HPDE6-E6E7 (cell line): ENCODE data around the gene OR5AU1.
A peak's percentile ranks its signal among the peaks of the same experiment; 100 is the strongest.
"Not testable (repeated sequence)": the region's sequence is repeated elsewhere in the genome, so short reads cannot be mapped to it uniquely, and the experiment has no call there.

Source experiments
- DNase-seq: peaks from one replicate; pipeline ENCODE4 v3.0.0; 2011; ENCODE audit warnings: missing footprints; ENCODE audit errors: extremely low spot score

OR5AU1 gene

DNA sequence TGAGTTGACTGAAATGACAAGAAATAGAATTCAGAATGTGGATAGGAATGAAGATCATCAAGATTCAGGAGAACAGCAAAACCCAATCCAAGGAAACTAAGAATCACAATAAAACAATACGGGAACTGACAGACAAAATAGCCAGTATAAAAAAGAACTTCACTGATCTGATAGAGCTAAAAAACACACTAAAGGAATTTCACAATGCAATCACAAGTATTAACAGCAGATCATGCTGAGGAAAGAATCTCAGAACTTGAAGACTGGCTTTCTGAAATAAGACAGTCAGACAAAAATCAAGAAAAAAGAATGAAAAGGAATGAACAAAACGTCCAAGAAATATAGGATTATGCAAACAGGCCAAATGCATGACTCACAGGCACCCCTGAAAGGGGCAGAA, 15.3 kb upstream of the OR5AU1 start:
- no peak for DNase-seq

DNA sequence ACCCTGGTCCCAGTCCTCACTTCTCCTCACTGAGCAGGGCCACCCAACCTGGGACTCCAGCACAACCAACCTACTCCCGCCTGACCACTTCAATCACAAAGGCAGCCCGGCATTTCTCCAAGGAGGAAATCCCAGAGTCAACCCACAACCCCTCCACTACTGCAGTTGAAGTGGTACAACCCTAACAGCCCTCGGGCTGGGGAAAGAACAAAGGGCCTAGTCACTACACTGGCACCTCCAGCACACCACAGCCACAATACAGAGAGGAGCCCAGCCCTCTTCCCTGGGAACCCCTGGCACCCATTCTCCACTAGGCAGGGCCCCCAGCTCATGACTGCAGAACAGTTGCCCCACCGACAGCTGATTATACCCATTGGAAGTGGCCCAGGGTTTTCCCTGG, 13.7 kb upstream of the OR5AU1 start:
- DNase-seq: no peak

DNA sequence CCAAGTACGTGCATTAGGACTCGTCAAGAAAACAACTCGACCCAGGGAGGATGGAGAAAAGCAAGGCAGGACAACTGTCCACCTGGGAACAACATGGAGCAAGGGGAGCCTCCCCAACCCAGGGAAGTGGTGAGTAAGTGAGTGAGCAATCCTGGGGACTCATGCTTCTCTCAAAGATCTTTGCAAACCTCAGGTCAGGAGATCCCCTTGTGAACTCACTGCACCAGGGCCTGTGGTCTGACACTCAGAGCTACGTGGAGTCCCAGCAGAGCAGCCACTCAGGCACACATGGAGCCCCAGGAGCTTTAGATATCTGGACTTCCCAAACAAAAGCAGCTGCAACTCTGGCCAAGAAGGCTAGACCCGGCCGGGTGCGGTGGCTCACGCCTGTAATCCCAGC, 12.2 kb upstream of the OR5AU1 start:
- no peak for DNase-seq

DNA sequence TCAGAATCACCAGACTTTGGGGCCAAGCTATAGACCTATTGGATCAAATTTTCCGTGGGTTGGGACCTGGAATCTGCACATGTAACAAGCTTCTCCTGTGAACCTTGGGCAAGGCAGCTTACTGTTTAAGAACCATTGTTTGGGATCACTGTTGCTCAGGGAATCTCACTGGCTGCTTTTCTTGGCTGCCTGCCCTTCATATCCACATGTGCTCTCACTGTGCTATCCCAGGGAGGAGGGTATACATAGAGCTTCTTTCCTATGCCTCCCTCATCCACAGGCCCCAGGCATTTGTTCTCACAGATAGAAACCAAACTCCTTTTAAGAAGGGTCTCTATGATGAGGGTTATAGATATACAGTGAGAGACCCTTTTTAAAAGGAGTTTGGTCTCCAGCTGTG, 9.8 kb upstream of the OR5AU1 start:
- not testable (repeated sequence) for DNase-seq

DNA sequence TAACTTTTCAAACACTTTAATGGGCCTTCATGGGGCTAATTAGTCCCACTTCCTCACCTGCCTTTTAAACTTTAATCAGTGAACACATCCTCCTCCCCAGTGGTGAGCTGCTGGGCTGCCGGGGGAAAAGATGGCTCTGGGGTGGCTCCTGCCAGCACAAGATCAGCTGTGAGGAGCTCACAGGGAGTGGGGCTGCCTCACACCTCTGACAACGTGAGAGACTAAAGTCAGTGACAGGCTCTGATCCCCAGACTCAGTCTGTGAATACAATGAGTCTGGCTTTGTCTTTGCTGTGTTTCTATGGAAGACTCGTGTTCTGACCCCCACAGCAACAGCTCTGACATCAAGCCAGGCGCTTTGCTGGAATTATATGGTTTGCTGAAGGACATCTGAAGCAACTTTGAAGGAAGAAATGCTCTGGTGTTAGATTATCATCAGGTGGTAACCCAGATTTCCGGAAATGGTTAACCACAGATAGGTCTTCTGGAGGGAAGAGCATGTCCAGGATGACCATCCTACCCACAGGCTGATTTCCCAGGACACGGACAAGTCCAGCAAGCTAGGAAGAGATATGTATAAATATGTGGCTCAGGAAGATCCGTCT, 9.2 kb upstream of the OR5AU1 start:
- not testable (repeated sequence) for DNase-seq

DNA sequence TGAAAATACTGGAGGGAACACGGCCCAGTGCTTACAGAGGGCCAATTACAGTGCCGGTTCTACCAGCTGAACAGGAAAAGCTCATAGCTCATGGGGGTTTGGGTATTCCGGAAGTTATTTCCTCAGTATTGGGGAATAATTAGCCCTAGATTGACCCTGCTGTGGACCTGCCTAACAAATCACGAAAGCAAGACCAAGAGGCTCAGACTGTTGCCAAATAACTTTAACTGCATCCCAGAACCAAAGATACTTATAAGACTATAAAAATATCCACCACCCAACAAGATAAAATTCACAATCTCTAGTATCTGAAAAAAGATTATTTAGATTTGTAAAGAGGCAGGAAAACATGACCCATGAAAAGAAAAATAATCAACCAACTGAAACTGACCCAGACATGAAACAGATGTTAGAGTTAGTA, 8.0 kb upstream of the OR5AU1 start:
- no peak for DNase-seq

DNA sequence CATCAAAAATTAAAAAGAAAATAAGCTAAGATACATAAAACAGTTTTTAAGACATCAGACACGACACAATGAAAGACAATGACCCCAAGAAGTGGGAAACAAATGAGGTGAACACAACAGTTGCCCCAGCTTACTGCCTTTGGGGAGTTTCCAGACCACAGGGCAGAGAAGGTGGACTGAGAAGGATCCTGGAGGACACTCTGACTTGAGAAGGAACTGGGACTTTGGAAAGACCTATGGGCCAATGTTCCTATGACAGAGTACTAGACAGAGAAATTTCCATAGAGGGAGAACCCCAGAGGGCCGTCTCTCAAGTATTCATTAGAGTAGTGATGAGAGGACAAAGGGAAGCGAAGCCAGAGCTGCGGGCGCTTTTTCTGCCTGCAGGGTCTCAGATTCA, 6.2 kb upstream of the OR5AU1 start:
- DNase-seq: no peak

DNA sequence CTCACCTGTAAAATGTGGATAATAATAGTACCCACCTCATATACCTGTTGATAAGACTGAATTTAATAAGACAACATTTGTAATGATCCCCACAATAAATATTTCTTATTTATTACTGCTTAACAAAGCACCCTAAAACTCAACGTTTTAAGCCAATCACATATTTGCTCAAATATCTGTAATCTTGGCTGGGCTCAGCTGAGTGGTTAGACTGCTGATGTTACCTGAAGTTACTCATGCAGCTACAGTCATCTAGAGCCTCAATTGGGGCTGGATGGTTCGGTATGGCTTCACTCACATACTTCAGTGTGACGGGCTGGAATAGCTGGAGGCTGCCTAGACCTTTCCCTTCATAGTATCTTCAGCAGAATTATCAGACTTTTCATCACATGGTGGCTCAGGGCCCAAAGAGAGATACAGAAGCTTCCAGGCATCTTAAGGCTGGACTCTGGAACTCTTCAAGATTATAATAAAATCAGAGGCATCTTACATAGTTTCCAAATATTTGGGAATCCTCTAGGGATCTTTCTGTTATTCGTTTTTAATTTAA, 4.3 kb upstream of the OR5AU1 start:
- no peak for DNase-seq

DNA sequence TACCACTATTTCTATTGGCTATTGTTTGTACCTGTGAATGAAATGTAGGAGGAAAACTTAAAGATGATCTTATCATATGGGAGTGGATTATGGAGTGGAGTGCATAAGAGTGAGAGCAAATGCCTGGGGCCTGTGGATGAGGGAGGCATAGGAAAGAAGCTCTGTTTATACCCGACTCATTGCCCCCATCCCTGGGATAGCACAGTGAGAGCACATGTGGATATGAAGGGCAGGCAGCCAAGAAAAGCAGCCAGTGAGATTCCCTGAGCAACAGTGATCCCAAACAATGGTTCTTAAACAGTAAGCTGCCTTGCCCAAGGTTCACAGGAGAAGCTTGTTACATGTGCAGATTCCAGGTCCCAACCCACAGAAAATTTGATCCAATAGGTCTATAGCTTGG, 2.3 kb upstream of the OR5AU1 start:
- not testable (repeated sequence) for DNase-seq

DNA sequence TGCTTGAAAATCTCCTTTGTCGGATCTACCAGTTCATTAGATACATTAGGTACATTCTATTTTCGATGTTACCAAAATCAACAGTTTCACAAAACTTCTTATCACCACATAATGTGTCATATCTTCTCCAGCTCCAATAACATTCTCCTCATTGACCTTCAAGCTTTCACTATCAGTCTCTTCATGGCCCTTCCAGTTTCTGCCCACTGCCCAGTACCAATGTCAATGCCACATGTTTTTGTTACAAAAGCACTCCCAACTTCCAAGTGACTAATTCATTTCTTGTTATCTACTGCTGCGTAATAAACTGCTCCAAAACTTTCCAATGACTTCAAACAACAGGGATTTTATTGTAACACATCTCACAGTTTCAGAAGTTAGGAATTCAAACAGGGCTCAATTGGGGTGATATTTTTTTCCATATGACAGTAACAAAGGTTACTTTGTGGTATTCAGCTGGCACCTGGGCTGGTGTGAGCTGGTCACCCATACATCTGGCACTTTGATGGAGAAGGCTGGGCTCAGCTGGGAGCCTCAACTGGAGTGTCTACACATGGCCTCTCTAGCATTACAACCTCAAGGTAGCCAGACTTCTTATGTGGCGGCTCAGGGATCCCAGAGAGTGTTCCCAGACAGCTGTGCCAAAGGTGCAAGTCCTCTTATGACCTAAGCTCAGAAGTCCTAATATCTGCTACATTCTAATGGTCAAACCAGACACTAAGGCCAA, 6.1 kb downstream of the OR5AU1 start:
- no peak for DNase-seq

DNA sequence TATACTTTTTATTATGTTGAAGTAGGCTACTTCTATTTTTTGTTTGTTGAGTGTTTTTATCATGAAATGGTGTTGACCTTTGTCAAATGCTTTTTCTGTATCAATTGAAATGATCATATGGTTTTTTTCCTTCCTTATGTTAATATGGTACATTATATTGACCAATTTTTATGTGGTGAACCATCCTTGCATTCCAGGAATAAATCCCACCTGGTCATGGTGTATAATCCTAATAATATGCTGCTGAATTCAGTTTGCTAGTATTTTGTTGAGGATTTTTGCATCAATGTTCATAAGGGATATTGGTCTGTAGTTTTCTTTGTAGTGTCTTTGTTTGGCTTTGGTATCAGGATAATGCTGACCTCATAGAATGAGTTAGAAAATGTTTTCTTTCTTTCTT, 10.4 kb downstream of the OR5AU1 start:
- no peak for DNase-seq

DNA sequence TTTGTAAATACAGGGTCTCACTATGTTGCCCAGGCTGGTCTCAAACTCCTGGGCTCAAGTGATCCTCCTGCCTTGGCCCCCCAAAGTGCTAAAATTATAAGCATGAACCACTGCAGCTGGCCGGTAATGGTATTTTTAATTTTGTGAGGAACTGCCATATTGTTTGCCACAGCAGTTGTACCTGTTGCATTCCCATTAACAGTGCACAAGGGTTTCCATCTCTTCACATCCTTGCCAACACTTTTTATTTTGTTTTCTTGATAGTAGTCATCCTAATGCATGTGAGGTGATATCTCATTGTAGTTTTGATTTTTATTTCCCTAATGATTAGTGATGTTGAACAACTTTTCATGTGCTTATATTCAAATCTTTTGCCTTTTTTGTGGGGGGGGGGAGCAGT, 13.5 kb downstream of the OR5AU1 start:
- no peak for DNase-seq

DNA sequence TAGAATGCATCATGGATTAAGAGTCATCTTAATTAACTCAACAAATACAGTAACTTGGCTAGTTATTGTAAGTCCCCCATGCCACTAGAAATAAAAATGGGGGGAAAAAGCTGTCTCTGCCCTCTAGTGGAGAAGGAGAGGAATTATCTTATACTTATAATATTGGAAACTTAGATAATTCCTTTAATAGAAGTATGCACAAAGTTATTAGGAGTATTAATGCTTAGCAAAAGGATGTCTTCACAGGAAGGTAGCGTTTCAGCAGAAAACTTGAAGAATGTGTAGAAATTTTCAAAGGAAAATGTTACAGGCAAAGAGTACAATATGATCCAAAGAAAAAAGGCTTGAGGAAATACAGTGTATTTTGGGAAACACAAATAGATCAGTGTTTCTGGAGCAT, 19.8 kb downstream of the OR5AU1 start:
- DNase-seq: peak; percentile 12

DNA sequence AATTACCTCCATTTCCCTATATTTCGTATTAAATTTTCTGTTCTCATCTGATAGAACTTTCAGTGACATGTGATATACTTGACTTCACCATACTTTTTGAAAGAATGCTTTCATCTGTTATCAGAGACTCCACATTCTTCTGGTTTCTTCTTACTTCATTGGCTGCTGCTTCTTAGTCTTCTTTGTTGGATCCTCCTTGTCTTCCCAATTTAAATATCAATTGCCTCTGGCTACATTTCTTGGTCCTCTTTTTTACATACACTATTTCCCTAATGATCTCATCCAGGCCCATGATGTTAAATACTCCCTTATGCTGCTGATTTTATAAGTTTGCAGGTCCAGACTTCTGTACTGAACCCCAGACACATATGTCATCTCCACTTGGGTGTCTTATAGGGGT, 22.0 kb downstream of the OR5AU1 start:
- DNase-seq: no peak

DNA sequence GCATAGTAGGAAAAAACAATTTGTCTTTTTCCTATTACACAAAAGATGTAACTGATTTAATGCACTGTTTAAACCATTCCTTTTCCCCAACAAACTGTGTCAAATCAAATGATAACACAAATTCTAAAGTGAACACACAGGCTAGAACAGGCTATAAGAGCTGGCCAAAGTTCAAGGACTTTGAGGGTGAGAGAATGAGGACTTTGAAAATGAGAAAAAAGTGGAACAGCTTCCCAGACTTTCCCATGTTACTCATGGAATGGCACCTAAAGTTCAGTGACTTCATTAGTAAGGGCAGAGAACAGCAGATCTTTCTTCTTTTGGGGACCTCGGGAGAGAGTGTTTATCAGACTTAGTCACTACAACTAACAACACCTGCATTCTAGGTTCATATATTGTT, 32.4 kb downstream of the OR5AU1 start:
- no peak for DNase-seq

DNA sequence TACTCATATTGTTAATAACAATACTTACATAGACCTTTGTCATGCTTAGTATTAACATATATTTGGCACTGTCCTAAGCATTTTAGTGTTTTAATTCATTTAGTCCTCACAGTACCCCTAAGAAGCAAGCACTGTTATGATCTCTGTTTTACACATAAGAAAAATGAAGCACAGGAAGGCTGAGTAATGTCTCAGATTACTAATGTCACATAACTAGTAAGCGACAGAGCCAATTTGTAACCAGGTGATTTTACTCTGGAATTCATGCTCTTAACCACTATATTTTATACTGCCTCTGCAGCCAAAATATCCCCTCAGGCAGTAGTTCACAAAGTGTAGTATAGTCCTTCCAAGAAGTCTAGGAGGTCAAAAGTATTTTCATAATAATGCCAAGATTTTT, 34.7 kb downstream of the OR5AU1 start:
- DNase-seq: no peak

DNA sequence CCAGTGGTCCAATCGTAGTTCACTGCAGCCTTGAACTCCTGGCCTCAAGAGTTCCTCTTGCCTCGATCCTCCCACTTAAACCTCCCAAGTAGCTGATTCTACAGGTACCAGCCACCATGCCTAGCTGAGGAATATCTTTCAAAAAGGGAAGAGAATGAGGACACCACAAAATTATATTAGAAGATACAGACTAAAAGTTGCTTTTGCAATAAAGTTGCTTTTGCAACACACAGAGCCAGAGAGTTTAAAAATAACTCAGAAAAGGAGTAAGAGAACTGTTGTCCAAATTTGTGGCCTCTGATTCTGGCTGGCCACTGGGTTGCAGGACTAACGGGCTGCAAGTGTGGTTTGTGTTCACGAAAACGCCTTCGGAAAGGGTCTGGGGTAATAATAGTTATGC, 35.2 kb downstream of the OR5AU1 start:
- DNase-seq: no peak

DNA sequence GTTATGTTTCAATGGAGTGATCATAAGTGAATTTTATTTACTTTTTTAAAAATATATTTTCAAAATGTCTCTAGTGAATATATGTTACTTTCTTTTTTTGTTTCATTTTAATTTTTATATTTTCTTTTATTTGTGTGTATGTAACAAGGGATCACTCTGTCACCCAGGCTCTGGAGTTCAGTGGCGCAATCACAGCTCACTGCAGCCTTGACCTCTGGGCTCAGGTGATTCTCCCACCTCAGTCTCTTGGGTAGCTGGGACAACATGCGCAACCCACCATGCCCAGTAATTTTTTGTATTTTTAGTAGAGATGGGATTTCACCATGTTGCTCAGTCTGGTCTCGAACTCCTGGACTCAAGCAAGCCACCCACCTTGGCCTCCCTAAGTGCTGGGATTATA, 36.9 kb downstream of the OR5AU1 start:
- DNase-seq: no peak

DNA sequence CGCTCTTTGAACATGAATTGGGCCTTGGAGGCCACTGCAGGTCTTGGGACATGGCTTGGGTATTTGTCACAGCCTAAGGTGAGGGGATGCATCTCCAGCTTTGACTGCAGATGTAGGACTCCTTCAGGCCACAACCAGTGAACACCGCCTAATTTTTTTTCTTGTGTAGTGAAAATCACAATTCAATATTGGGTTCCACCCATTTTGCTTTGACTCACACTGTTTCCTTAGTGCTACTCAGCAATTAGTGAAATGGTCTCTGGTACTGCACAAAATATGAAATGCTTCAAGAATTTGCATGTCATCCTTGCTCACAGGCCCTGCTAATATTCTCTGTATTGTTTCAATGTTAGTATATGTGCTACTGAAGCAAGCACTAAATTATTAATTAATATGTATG, 42.5 kb downstream of the OR5AU1 start:
- DNase-seq: no peak

DNA sequence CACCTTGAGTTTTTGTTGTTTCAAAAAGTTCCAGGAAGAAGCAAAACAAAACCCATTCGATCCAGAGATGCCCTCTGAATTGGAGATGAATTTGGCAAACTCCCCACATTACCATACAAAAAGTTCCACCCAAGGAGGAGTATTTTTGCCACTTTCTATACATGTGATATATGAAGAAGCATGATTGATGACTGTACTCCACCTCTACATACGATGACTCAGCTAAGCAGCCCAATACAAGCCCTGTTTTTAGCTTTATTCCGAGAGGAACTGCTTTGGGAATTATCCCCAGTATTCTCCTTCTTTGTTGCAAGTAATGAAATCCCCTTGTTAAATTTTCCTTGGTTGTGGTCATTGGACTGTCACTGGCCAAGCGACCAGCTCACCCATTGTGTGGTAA, 43.6 kb downstream of the OR5AU1 start:
- DNase-seq: no peak

DNA sequence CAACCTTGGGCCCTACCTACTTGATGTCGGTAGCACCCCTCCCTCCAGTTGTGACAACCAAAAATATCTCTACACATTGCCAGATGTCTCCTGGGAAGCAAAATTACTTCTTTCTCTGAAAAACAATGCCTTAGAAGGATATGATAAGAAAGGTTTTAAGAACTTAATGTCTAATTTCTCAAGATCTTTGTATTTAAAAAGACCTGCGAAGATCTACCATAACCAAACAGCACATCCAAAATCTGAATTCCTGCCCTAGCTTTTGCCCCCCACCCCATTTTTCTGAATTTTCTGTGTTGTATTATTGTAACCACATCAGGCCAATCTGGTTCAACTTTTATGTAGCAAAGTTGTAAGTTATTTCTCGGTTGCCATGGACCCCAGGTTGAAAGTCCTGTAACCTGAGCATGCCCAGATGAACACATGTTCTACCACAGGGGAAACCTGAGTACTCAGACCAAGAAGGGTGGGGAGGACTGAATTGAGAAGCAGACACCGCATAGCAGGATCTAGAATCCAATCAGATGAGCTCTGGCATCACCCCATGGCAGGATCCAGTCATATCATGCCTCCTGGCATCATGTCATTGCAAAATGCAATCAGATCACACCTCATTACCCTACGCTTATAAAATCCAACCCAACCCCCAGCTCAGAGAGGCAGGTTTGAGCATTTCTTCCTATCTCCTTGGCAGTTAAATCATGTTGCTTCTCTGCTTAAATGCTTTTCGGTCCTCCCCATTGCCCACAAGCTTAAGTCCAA, 46.3 kb downstream of the OR5AU1 start:
- DNase-seq: no peak

DNA sequence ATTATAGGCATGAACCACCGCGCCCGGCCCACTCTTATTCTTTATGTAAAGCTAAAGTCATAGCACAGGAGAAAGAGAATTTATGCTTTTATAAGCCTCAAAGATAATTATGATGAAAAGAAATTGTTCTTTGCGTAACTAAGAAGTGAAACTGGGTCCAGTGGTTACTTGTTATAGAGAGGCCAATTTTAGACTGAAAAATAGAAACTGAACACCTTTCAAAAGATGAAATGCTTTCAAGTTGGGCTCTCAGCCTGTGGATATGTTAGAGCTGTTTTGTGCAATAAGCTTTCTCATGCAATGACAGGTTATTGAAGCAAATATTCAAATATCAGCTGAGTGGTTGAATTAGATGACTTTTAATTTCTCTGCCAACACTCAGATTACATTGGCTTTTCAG, 47.1 kb downstream of the OR5AU1 start:
- DNase-seq: no peak

DNA sequence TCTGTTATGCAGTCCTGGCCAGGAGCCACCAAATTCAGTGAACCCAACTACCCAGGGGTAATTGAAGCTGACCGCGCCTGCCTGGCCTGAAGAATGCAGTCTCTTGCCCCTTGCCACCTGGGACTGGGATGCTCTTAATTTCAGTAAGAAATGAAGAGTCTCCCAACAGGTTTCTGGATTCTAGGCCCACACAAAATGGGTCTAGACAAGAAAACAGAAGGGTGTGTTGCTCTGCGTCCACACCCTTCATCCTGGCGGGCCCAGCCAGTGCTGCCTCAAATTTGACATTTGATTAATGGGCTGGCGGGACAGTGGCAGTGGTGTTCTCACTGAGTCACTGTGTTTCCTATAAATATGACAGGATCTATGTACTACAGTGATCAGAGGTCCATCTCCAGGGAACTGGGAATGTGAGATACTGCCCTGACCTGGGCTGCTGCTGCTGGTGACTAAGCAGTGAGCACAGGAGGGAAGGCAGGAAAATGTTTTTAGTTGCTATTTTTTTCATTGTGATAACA, 48.5 kb downstream of the OR5AU1 start:
- no peak for DNase-seq
